Measurements from ENCODE around the gene ZNF580.

ZNF580 gene

DNA sequence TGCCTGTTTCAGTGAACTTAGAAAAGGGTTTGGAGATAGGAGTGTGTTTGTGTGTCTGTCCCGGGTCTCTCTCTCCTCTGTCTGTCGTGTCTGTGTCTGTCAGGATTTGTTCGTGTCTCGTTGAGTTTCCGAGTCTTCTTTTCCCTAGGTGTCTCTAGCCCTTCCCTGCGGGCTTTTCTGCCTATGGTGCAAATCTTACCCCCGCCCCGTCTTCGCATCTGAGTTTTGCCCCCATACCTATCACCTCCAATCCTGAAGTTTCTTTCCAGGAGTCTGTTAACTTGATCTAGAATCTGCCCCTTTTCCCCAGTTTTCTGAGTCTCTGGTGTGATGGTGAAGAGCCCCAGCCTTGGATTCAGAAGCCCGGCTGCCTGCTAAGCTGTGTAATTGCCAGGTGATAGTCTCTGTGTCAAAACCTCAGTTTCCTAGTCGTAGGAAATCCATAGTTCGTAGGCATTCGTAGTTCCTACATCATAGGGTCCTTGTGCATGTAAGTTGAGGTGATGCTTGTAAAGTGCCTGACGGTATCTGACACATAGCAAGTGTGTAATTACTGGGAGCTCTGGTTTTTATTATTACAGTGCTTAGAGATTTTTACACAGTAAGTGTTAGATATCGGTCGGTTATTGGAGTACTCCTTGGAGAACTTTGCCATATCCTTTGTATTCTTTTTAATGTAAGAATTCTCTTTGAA lies 35.0 kb downstream of the ZNF580 start:
- no peak for DNase-seq (ENCODE audit: low spot score)
- TF ChIP-seq, protein P1, sequence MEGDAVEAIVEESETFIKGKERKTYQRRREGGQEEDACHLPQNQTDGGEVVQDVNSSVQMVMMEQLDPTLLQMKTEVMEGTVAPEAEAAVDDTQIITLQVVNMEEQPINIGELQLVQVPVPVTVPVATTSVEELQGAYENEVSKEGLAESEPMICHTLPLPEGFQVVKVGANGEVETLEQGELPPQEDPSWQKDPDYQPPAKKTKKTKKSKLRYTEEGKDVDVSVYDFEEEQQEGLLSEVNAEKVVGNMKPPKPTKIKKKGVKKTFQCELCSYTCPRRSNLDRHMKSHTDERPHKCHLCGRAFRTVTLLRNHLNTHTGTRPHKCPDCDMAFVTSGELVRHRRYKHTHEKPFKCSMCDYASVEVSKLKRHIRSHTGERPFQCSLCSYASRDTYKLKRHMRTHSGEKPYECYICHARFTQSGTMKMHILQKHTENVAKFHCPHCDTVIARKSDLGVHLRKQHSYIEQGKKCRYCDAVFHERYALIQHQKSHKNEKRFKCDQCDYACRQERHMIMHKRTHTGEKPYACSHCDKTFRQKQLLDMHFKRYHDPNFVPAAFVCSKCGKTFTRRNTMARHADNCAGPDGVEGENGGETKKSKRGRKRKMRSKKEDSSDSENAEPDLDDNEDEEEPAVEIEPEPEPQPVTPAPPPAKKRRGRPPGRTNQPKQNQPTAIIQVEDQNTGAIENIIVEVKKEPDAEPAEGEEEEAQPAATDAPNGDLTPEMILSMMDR (IDR thresholded peaks at IDR 0.05; ENCODE audit: borderline replicate concordance, control extremely low read depth, extremely low read depth, insufficient read depth, missing control alignments) = no peak
- in situ Hi-C loops (cut with MboI; ENCODE audit: low sequenced_read_pairs, unreplicated experiment) = no loop called here

DNA sequence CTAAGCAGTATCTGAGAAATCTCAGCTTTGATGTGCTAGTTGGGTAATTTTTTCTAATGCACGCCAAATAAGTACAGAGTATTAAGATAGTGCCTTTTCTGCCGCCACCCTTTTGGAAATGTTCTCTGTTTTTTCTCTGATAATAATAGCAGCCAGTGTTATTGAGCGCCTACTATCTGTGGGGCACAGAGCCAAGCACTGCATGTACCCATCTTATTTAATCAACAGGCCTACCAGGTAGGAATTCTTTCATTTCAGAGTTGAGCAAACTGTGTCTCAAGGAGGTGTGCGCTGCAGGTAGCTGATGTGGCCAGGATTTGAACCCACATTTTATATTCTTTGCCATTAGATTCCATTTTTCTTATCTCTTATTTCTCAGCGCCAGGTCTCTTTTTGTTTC lies 35.6 kb downstream of the ZNF580 start:
- in situ Hi-C loops (cut with MboI; ENCODE audit: low sequenced_read_pairs, unreplicated experiment) = no loop called here
- TF ChIP-seq, protein P1 (IDR thresholded peaks at IDR 0.05; ENCODE audit: borderline replicate concordance, control extremely low read depth, extremely low read depth, insufficient read depth, missing control alignments) = no peak
- no peak for DNase-seq (ENCODE audit: low spot score)

DNA sequence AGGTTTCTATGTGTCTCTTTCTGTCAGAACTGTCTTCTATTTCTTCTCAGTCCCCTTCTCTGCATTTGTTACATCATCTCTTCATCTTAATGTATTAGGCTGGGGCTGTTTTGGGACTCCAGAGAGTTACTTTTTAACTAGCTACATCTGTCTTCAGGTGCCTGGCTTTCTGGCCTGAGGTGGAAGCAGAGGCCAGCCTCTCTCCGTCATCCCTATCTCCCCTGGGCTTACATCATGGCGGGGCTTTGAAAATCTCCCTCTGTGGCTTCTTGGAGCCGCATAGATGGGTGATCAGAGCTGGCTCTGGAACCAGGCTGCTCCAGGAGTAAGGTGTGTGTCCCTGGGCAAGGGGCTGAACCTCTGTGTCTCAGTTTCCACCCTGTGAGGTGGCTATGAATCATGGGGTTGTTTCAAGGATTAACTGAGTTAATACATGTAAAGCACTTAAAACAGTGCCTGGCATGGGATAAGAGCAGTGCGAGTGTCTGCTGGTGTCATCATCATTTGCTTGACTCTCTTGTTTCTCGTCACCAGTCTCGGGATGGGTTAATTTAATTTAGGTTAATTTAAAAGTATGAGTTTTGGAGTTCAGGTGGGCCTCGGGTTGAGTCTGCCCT lies 36.2 kb downstream of the ZNF580 start:
- no peak for DNase-seq (ENCODE audit: low spot score)
- in situ Hi-C loops (cut with MboI; ENCODE audit: low sequenced_read_pairs, unreplicated experiment) = no loop called here

DNA sequence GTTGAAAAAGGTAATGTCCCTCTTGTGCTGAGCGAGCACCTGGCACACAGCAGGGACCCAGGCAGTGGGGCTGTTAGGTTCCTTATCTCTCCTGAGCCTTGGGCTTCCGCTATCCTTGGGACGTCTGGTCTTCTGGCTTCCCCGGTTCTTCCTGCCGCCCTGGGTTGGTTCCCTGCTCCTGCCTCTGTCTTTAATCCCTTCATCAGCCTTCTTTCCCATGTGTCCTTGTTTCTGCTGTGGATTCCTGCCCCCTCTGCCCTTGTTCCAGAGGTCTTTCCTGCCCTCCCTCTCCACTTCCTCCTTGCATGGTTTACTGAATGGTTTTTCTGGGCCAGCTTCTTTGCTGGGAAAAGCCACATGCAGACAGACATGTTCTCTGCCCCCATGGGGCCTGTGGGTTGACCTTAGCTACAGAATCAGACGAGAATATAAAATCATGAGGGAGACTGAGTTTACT lies 36.8 kb downstream of the ZNF580 start:
- DNase-seq (ENCODE audit: low spot score) = no peak
- TF ChIP-seq, protein P1 (IDR thresholded peaks at IDR 0.05; ENCODE audit: borderline replicate concordance, control extremely low read depth, extremely low read depth, insufficient read depth, missing control alignments) = no peak
- in situ Hi-C loops (cut with MboI; ENCODE audit: low sequenced_read_pairs, unreplicated experiment) = no loop called here

More for the DNA sequence above, 36.2 kb downstream of the ZNF580 start:
- TF ChIP-seq, protein P1 (IDR thresholded peaks at IDR 0.05; ENCODE audit: borderline replicate concordance, control extremely low read depth, extremely low read depth, insufficient read depth, missing control alignments) = no peak

DNA sequence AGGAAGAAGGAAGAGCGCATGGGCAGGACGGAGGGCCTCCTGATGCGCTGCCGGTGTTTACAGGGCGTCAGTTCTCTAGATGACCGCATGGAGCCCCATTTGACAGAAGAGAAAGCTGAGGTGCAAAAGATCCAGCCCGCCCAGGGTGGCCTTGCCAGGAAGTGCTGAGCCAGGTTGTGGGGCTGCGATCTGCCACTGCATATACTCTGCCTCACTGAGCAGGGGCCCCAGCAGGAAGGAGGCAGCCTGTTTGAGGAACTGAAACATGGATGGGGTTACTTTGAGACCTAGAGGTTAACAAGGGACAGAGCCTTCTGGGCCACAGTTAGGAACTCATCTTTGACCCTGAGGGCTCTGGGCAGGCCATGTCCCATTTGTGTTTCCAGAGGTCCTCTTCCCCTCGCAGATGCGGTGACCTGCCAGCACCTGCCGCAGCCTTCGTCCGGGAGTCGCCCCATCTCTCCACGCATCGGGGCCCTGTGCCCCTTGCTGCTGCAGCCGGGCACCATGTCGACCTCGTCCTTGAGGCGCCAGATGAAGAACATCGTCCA lies 37.4 kb downstream of the ZNF580 start:
- in situ Hi-C loops (cut with MboI; ENCODE audit: low sequenced_read_pairs, unreplicated experiment) = no loop called here
- peak; percentile 85 for DNase-seq (ENCODE audit: low spot score)
- TF ChIP-seq, protein P1 (IDR thresholded peaks at IDR 0.05; ENCODE audit: borderline replicate concordance, control extremely low read depth, extremely low read depth, insufficient read depth, missing control alignments) = peak; percentile 28

DNA sequence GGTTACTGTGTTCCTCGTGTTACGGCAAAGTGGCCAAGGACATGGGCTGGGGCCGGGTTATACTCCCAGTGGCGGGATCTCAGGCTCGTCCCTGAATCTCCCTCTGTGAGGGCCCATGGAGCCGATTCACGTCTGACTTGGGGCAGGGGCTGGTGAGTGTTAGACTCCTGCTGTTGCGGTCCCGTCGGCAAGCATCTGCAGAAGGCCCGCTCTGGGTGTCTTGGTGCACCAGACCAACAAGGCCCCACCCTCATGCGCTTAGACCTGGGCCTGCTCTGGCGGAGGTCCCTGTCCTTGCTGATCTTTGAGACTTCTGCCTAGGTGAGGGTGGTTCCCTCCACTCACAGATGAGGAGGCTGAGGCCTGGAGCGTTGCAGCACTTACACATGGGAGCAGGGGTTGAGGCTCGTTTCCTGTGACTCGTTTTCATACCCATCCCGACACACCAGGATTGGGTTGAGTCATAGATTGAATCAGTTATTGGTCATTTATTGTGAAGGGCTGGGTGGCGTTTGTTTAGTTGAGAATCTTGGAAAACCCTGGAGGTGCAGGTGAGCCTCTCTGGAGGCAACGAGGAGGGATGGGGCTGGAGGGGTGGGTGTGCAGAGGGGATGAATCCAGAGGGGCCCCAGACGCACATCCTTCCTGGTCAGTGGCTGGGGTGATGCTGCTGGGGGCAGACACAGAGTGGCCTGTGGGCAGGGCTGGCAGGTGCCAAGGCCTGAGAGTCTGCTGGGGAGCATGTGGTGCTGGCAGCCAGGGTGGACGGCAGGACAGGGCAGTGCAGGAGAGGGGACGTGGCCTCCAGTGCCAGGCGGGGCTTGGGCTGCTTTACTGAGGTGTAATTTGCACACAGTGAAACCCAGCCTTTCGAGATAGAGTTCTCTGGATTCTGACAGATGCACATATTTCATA lies 38.8 kb downstream of the ZNF580 start:
- no peak for DNase-seq (ENCODE audit: low spot score)
- TF ChIP-seq, protein P1 (IDR thresholded peaks at IDR 0.05; ENCODE audit: borderline replicate concordance, control extremely low read depth, extremely low read depth, insufficient read depth, missing control alignments) = no peak
- in situ Hi-C loops (cut with MboI; ENCODE audit: low sequenced_read_pairs, unreplicated experiment) = no loop called here

Data from GM13976 (cell line).